ENCODE measurements around the gene MVK.

DNA sequence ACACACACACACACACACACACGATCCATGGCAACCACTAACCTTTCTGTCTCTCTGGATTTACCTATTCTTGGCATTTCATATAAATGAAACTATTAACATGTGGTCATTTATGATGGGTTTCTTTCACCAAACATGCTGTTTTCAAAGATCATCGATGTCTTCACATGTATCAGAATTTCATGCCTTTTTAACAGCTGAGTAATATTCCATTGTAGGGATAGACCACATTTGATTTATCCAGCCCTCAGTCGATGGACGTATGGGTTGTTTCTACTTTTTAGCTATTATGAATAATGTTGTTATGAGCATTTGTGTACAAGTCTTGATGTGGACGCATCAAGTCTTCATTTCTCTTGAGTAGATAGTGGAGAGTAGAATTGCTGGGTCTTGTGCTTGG is 56.5 kb downstream of the MVK start:
- TF ChIP-seq CTCF (IDR thresholded peaks at IDR 0.05 in 4 of 5, conservative IDR thresholded peaks at IDR 0.05 in 1 of 5) (no peak), POLR2A (IDR thresholded peaks at IDR 0.05) (no peak)

All from gastrocnemius medialis (tissue), 4 donors.